Suprapubic skin (tissue), 4 donors: ENCODE measurements around the gene CPA5.

ENCODE experiments used
- CTCF ChIP-seq, 2 donors: fragments of 200-600 bp in 1 of 2; fragments of 450-650 bp in 1 of 2; sonication (generic) in 1 of 2; IDR thresholded peaks; one replicate each; pipeline ENCODE4 v1.5.1; 2016 to 2019; ENCODE audit warnings: antibody characterized with exemption in 2 of 2, mild to moderate bottlenecking in 1 of 2, moderate library complexity in 1 of 2
- EP300 ChIP-seq: sonication (generic); formaldehyde crosslinking; IDR thresholded peaks from one replicate; pipeline ENCODE4 v1.6.1; 2017; ENCODE audit warnings: antibody characterized with exemption
- POLR2A ChIP-seq, 2 donors: fragments of 450-650 bp; IDR thresholded peaks; one replicate each; pipeline ENCODE4 v1.6.1; 2017; ENCODE audit warnings: antibody characterized with exemption in 2 of 2, mild to moderate bottlenecking in 2 of 2, moderate library complexity in 2 of 2
- POLR2AphosphoS5 ChIP-seq, 3 donors: sonication (generic); formaldehyde crosslinking; IDR thresholded peaks; one replicate each; pipeline ENCODE4 v1.6.1; 2017; ENCODE audit warnings: antibody characterized with exemption in 3 of 3

- no peak for TF ChIP-seq POLR2A (IDR thresholded peaks at IDR 0.05)
- TF ChIP-seq CTCF (IDR thresholded peaks at IDR 0.05): no peak
- TF ChIP-seq POLR2AphosphoS5 (IDR thresholded peaks at IDR 0.05): peak in 2 of 3 donors; percentile 63 to 73
- no peak for TF ChIP-seq EP300
These were observed 12.4 kb downstream of the CPA5 start for GRCh38 chr7:130356876-130357611.
